ENCODE results near the gene F7.

DNA sequence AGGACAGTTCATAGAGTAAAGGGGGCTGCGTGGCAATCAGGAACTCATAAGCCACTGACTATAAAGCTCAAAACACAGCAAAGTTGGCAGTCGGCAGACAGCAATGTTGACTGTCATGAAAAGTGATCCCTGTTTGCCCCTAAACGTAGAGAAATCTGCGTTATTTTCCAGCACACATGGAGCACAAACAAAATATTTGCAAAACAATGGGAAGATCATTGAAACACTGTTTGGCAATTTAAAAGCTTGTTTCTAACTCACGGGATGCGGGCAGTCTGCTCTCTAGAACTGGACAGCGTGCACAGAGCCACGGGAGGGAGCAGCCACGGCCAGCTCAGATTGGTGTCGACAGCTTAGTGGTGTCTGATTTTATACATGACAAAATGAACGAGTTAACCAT, 6.4 kb upstream of the F7 start:
- TF ChIP-seq POLR2AphosphoS5 (IDR thresholded peaks at IDR 0.05; ENCODE audit: borderline replicate concordance, low read depth, low read length) (no peak), EZH2 (IDR thresholded peaks at IDR 0.05) (no peak), FOXP2 (optimal IDR thresholded peaks at IDR 0.05; ENCODE audit: control extremely low read depth, extremely low read length, insufficient read depth) (no peak)
